H7 (cell line): ENCODE measurements around the gene WDFY4. TPM values are rescaled to one million over a fixed set of nuclear protein-coding genes. Genes with fewer than 3 reads are reported as not detected.

Experiments used
- DNase-seq: peaks from one replicate; pipeline ENCODE4 v3.0.0; 2012
- H3K27me3 ChIP-seq: 2 replicates; pipeline ENCODE4 v1.6.0; 2011; ENCODE audit warnings: mild to moderate bottlenecking, low read length; ENCODE audit not compliant: control insufficient read depth, insufficient read depth
- H3K36me3 ChIP-seq: replicated peaks from 2 replicates; pipeline ENCODE4 v1.5.1; 2011; ENCODE audit warnings: low read length; ENCODE audit not compliant: control insufficient read depth, insufficient read depth
- H3K4me3 ChIP-seq: 2 replicates; pipeline ENCODE4 v1.5.1; 2011; ENCODE audit warnings: low read depth, mild to moderate bottlenecking, control low read depth, low read length, moderate library complexity; ENCODE audit not compliant: insufficient read depth
- total RNA-seq: library from RNA; depleted of rRNA; stranded (reverse); fragments of >200 nt; shearing (Covaris generic); gene quantifications from 2 replicates; pipeline ENCODE4 v1.2.3, GENCODE V29; 2014

WDFY4 gene
- total RNA-seq, 1 experiment from 2014 or later, result not detected

DNA sequence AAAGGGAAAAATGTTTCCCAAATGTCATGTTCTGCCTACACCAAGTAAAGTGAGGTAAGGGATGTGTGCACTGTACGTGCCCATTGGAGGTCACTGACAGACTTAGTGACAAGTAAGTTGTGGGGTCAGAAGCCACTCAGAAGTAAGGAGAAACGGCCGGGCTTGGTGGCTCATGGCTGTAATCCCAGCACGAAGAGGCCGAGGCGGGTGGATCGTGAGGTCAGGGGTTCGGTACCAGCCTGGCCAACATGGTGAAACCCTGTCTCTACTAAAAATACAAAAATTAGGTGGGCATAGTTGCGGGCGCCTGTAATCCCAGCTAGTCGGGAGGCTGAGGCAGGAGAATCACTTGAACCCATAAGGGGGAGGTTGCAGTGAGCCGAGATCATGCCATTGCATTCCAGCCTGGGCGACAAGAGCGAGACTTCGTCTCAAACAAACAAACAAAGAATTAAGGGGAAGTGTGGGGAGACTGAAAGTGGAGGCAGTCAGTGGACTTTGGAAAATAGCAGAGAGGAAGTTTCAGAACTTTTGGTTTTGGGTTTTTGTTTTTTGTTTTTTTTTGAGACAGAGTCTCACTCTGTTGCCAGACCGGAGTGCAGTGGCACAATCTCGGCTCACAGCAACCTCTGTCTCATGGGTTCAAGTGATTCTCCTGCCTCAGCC lies 114.8 kb downstream of the WDFY4 start:
- no peak overlapping the region for H3K4me3 ChIP-seq
- DNase-seq, result no peak
- no peaks in the 10 kb centered on the region for H3K27me3 ChIP-seq
- H3K36me3 ChIP-seq, result no peaks in the 10 kb centered on the region

DNA sequence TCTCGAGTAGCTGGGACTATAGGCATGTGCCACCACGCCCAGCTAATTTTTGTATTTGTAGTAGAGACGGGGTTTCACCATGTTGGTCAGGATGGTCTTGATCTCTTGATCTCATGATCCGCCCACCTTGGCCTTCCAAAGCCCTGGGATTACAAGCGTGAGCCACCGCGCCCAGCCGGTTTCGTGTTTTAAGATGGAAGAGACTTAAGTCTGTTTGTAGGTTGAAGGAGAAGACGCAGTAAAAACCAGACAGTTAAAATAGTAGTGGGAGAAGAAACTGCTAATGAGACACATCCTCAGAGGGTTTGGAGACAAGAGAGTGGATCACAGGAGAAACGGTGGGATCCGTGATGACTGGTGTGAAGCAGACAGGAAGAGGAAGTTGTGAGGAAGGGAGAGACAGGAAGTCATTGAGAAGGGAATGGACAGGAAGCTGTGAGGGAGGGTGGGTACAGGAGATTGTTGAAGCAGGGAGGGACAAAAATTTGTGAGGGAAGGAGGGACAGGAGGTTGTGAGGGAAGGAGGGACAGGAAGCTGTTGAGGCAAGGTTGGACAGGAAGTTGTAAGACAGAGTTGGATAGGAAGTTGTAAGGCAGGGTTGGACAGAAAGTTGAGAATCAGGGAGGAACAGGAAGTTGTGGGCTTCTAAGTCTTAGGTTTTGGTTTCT lies 115.5 kb downstream of the WDFY4 start:
- Histone ChIP-seq H3K36me3 (no peaks in the 10 kb centered on the region), H3K27me3 (no peaks in the 10 kb centered on the region), H3K4me3 (no peak overlapping the region)
- DNase-seq, result no peak

DNA sequence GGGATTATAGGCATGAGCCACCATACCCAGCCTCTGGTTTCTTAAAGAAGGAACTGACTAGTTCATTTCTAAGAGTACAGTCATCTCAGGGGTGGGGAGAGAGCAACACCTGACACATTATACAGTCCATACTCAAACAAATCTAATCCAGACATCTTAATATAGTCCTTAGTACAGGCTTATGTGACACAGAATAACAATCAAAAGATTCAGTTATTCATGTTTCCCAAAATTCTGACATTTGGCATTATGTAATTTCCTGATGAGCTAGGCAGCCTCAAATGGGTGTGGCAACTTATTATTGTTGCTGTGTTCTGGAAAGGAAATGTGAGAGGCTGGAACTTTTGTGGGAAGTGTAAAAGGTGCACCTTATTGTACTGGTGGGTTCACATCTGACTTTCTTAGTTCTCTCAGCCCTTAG lies 116.3 kb downstream of the WDFY4 start:
- no peak for DNase-seq
- Histone ChIP-seq H3K27me3 (no peaks in the 10 kb centered on the region), H3K4me3 (no peak overlapping the region), H3K36me3 (no peaks in the 10 kb centered on the region)

DNA sequence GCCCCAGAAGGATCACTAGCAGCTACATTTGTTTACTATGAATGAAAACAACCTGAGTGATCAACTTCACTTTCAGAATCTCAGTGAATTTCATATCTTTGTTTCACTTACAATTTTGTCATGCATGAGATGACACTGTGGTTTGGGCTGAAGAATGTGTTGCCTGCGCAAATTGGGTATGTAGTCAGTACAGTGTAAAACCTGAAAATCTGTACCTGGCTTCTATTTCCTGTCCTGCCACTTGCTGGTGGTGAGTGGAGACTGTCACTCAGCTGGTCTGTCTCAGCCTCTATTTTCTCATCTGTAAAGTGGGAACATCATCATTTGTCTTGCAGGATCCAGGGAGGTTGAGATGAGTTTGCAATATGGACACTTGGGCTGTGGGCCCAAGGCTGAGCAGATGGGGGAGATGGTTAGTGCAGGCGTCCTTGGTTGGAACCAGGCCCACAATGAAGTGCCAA lies 118.0 kb downstream of the WDFY4 start:
- Histone ChIP-seq H3K36me3 (no peaks in the 10 kb centered on the region), H3K4me3 (no peak overlapping the region), H3K27me3 (no peaks in the 10 kb centered on the region)
- no peak for DNase-seq

DNA sequence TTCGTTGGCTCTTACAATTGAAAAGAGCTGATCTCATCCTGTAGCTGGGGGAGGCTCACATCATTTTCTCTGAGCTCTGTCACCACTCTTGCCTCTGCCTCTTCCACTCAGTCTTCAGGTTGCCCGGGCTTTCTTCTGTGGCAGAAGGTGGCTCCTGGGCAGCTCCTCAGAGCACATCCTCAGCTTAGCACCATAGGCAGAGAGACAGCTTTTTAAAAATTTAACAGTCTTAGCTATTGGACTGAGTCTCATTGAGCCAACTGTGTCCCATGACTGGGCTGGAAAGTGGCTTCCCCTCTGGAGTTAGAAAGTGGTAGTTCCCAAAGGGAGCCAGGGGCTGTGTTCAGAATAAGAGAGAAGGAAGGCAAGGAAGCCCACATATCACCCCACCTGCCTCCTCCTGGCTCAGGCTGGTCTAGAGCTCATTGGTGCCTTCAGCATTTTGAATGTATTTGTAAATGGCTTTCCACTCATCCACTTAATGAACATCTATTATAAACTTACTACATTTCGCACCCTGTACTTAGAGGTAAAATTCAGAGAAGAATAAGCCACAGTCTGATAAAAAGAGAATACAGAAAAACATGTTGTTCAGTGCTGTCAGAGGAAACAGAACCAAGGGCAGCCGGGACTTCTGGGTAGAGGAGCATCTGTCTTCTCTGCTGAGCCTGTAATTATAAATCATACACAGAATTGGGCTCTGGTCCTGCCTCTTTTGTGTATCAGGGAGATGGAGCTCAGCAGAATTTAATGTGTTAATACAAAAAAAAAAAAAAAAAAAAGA lies 119.3 kb downstream of the WDFY4 start:
- no peak for DNase-seq
- H3K4me3 ChIP-seq, result no peak overlapping the region
- H3K36me3 ChIP-seq, result no peaks in the 10 kb centered on the region
- no peaks in the 10 kb centered on the region for H3K27me3 ChIP-seq

DNA sequence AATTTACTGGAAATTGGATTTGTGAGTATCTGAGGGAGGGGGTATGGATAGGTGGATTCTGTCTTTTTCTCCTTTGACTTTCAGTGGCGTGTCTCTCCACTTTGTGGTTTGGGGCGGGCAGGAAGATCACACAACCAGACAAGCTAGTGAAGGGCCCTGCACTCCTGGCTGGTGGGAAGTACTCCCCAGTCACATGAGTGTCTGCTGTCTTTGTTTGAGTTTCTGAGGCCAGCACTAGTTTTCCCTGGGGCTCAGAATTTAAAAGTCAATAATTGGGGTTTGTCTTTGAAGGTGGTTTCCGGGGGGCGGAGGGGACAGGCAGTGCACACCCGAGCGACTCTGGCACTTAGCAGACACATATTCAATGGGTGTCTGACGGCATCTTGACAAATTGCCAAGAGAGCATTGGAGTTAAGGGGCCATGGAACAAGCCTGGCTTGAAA lies 120.1 kb downstream of the WDFY4 start:
- Histone ChIP-seq H3K36me3 (no peaks in the 10 kb centered on the region), H3K4me3 (no peak overlapping the region), H3K27me3 (no peaks in the 10 kb centered on the region)
- no peak for DNase-seq

DNA sequence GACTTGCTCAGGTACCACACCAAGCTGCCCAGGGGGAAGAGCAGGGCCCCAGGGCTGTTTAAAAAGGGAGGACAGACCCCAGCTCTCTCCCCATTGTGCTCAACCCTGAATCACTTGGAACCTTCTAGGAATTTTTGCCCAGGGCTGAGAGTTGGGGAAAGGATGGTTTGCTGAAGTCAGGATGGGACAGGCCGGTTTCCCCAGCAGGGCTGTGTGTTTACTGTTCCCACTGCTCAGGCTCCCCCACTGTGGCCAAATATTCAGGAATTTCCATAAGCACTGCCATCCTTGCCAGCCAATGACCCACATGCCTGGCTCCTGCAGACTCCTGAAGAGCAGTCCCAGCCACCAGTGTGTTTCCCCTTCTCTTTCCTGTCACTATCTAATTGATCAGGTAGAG lies 120.7 kb downstream of the WDFY4 start:
- Histone ChIP-seq H3K4me3 (no peak overlapping the region), H3K27me3 (no peaks in the 10 kb centered on the region), H3K36me3 (no peaks in the 10 kb centered on the region)
- DNase-seq, result no peak

DNA sequence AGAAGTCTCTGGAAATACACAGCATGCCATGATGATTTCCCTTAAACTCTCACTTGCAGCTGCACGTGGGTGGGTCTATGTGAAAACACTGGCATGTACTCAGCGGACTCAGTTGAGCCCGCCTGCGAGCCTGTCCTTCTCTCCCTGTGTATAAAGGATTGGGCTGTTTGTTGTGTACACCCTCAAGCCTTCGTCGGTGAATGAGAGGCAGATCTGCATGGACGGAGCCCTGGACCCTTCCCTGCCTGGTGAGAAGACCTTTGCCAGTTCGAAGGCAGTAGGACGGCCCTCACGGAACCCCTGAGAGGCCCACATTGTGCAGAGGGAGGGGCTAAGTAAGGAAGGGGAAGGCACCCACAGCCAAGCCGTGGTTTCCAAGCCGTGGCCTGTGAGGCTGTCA lies 121.2 kb downstream of the WDFY4 start:
- no peaks in the 10 kb centered on the region for H3K36me3 ChIP-seq
- DNase-seq, result no peak
- no peak overlapping the region for H3K4me3 ChIP-seq
- no peaks in the 10 kb centered on the region for H3K27me3 ChIP-seq

DNA sequence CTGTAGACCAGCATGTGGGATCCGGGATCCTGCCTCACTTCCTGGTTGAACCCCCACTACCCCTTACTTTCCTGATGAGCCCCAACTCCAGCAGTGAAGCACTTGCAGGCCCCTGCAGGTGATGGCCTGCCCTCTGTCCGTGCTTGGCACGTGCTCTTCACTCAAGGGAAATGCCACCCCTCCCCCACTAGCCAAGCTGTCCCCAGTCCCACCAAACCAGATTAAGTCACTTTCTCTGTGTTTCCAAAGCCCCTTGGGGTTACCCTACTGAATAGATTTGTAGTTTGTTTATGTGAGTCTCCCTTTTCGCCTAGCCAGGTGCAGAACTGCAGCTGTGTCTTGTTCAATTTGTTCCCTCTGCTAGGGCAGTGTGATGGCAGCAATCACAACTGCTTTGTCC lies 121.7 kb downstream of the WDFY4 start:
- no peak for DNase-seq
- no peaks in the 10 kb centered on the region for H3K36me3 ChIP-seq
- H3K27me3 ChIP-seq, result no peaks in the 10 kb centered on the region
- no peak overlapping the region for H3K4me3 ChIP-seq

DNA sequence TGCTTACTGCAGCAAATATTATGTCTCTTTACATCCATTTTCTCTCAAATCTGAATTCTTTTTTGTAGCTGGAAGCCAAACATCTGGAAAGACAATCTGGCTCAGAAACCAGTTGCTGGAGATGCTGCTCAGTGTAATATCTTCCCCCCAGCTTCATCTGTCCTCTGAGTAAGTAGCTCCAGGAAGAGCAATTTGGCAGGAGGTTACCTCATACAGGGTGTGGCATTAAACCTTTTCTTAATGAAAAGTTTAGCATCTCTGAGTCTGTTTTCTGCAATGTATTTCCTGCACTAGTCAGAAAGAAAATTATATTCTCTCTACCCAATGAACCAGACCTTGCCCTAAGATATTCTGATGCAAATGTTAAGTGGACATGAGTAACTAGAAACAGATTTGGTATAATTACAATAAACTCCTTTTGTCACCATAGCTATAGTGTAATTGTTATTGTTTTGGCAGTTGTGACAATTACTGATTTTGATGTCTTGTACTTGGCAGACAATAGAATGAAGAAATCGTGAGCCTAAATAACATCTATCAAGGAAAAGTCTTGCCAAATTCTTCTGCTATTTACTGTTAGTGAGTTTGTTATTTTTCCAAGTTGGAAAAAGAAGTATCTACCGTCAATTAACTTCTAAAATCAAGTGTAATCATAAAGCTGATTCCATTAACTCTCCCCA lies 123.3 kb downstream of the WDFY4 start:
- no peak for DNase-seq
- Histone ChIP-seq H3K27me3 (peaks cover 5% of the 10 kb centered on the region), H3K4me3 (no peak overlapping the region), H3K36me3 (no peaks in the 10 kb centered on the region)

DNA sequence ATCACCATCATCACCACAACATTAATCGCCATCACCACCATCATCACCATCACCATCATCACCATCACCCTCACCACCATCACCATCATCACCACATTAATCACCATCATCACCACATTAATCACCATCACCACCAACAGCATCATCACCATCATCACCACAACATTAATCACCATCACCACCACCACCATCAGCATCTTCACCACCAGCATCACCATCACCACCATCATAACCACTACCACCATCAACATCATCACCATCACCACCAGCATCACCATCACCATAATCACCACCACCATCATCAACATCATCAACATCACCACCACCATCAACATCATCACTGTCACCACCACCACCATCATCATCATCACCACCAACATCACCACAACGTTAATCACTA lies 124.6 kb downstream of the WDFY4 start:
- Histone ChIP-seq H3K4me3 (no peak overlapping the region), H3K27me3 (peaks cover 15% of the 10 kb centered on the region), H3K36me3 (no peaks in the 10 kb centered on the region)
- DNase-seq, result no peak

DNA sequence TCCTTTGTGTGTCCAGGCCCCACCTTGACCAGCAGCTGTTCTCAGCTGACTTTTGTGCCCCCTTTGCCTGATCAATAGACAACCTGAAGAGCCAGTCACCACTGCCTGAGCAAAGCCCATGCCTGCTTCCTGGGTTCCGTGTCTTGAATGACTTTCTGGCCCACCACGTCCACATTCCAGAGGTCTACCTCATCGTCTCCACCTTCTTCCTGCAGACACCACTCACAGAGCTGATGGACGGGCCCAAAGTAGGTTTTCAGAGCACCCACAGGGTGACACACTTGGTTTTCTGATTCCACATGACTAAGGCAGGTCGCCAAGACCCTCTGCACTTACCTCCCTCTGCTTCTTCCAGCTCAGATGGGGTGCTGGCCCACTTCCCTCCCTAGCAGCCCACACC lies 126.8 kb downstream of the WDFY4 start:
- Histone ChIP-seq H3K36me3 (no peaks in the 10 kb centered on the region), H3K27me3 (peaks cover 19% of the 10 kb centered on the region), H3K4me3 (no peak overlapping the region)
- DNase-seq, result no peak

DNA sequence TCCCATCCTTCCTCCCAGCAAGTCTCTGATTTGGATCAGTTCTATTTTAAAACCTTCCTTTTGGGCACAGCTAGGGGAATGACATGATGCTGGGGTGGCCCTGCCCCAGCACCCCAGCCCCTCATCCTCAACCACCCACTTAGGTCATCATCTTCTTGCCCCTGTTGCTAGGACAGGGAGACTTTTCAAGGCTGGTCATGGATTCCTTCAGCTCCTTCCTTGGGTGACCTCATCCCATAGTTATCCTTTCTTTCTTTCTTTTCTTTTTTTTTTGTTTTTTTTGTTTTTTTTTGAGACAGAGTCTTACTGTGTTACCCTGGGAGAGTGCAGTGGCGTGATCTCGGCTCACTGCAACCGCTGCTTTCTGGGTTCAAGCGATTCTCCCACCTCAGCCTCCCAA lies 127.2 kb downstream of the WDFY4 start:
- Histone ChIP-seq H3K27me3 (peaks cover 20% of the 10 kb centered on the region), H3K4me3 (no peak overlapping the region), H3K36me3 (no peaks in the 10 kb centered on the region)
- no peak for DNase-seq

DNA sequence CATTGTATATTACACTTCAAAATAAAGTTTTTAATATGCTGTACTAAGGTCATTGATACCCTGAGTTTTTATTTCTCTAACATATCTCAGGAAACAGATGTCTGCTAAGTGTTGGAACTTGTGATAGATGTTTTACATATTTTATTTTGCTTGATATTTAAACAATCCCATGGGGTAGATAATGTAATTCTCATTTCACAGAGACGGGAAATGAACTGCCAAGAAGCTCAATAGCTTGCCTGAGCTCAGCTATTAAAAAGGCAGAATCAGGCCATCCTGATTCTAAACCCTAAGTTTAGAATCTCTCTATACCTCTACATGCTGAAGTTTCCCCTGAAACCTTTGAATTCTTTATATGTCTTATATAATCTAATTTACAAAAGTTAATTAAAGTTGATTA lies 128.6 kb downstream of the WDFY4 start:
- Histone ChIP-seq H3K27me3 (peaks cover 22% of the 10 kb centered on the region), H3K4me3 (no peak overlapping the region), H3K36me3 (no peaks in the 10 kb centered on the region)
- DNase-seq, result no peak
